Naive thymus-derived CD4-positive, alpha-beta T cell (primary cell): ENCODE results near the gene APPBP2. TPM values are rescaled to one million over a fixed set of nuclear protein-coding genes. Genes with fewer than 3 reads are reported as not detected.
"Not testable (repeated sequence)": the region's sequence is repeated elsewhere in the genome, so short reads cannot be mapped to it uniquely, and the experiment has no call there.

Experiments used
- ATAC-seq: fragments of 150-1000 bp; cut with Tn5 transposase; 2 replicates; pipeline ENCODE4 v1.10.0; 2021; ENCODE audit warnings: mild to moderate bottlenecking, moderate library complexity
- CTCF ChIA-PET: fragments of 350-600 bp; sonication (Branson Sonifier 250); formaldehyde crosslinking; loops from one replicate; lab custom pipeline; 2021; ENCODE audit warnings: antibody characterized with exemption; lab: Charles Lee
- POLR2A ChIA-PET: fragments of 350-600 bp; sonication (Branson Sonifier 250); formaldehyde crosslinking; loops from one replicate; lab custom pipeline; 2021; ENCODE audit warnings: antibody characterized with exemption, inconsistent platforms; lab: Charles Lee
- DNase-seq, 9 donors: peaks; one replicate each; pipeline versions ENCODE4 v3.0.0 to v3.0.0-alpha.2; 2020 to 2022; ENCODE audit warnings: mixed read lengths in 1 of 9
- H3K27ac ChIP-seq: one replicate; pipeline ENCODE4 v1.7.0; 2013; ENCODE audit warnings: mild to moderate bottlenecking, low read depth, low read length, moderate library complexity
- H3K27me3 ChIP-seq, 2 donors: one replicate each; pipeline ENCODE4 v1.7.0; 2013; ENCODE audit warnings: low read length in 2 of 2, mild to moderate bottlenecking in 2 of 2, moderate library complexity in 2 of 2; ENCODE audit not compliant: control insufficient read depth in 2 of 2, insufficient read depth in 2 of 2
- H3K36me3 ChIP-seq, 3 experiments: 1 replicate in 2 of 3; 2 replicates in 1 of 3; pipeline ENCODE4 v1.7.0; 2013; ENCODE audit warnings: low read length in 3 of 3, mild to moderate bottlenecking in 3 of 3, moderate library complexity in 1 of 3; ENCODE audit not compliant: insufficient read depth in 3 of 3, control insufficient read depth in 2 of 3
- H3K4me1 ChIP-seq, 2 donors: one replicate each; pipeline ENCODE4 v1.7.0; 2013; ENCODE audit warnings: low read length in 2 of 2, mild to moderate bottlenecking in 2 of 2, moderate library complexity in 1 of 2; ENCODE audit not compliant: control insufficient read depth in 2 of 2, insufficient read depth in 2 of 2
- H3K4me3 ChIP-seq: 2 replicates; pipeline ENCODE4 v1.7.0; 2013; ENCODE audit warnings: mild to moderate bottlenecking, low read length
- H3K9me3 ChIP-seq, 3 experiments: 1 replicate in 2 of 3; 2 replicates in 1 of 3; pipeline ENCODE4 v1.7.0; 2013; ENCODE audit warnings: low read length in 3 of 3; ENCODE audit not compliant: control insufficient read depth in 2 of 3
- H3K27ac Mint-ChIP-seq, 9 donors: one replicate each; pipeline ENCODE4 v1.8.0; 2020 to 2022; ENCODE audit warnings: mixed read lengths in 9 of 9, mild to moderate bottlenecking in 8 of 9, moderate library complexity in 5 of 9, inconsistent platforms in 2 of 9
- H3K27me3 Mint-ChIP-seq, 5 donors: one replicate each; pipeline ENCODE4 v1.8.0; 2021 to 2022; ENCODE audit warnings: mixed read lengths in 5 of 5, mild to moderate bottlenecking in 1 of 5
- H3K36me3 Mint-ChIP-seq, 5 donors: one replicate each; pipeline ENCODE4 v1.8.0; 2020 to 2022; ENCODE audit warnings: mixed read lengths in 5 of 5, mild to moderate bottlenecking in 3 of 5, inconsistent platforms in 1 of 5
- H3K4me1 Mint-ChIP-seq, 7 donors: one replicate each; pipeline ENCODE4 v1.8.0; 2020 to 2022; ENCODE audit warnings: mixed read lengths in 7 of 7, mild to moderate bottlenecking in 3 of 7, inconsistent platforms in 1 of 7
- H3K4me3 Mint-ChIP-seq, 10 donors: one replicate each; pipeline ENCODE4 v1.8.0; 2020 to 2022; ENCODE audit warnings: mild to moderate bottlenecking in 10 of 10, mixed read lengths in 10 of 10, moderate library complexity in 6 of 10, inconsistent platforms in 2 of 10
- H3K9me3 Mint-ChIP-seq, 11 donors: one replicate each; pipeline ENCODE4 v1.8.0; 2020 to 2022; ENCODE audit warnings: mixed read lengths in 11 of 11, mild to moderate bottlenecking in 4 of 11, inconsistent platforms in 1 of 11, moderate library complexity in 1 of 11
- intact Hi-C, 2 donors: fragments of 100-400 bp; cut with micrococcal nuclease; formaldehyde crosslinking; loops; one replicate each; pipeline ENCODE4 v1.15.1; 2023
- polyA plus RNA-seq, 2 donors: library from polyadenylated mRNA; unstranded; fragments of 300-500 nt; fragmentation: Illumina TruSeq; gene quantifications; one replicate each; pipeline ENCODE4 v1.2.3, GENCODE V29; 2021
- total RNA-seq, 6 experiments: library from RNA in 5 of 6; stranded (reverse) in 5 of 6; gene quantifications; 1 replicate in 5 of 6; 2 replicates in 1 of 6; pipeline ENCODE4 v1.2.3 and lab custom pipeline; 2021 to 2026

The APPBP2 gene
- total and polyA plus RNA-seq, 7 experiments from 2014 or later: 23.4 to 47.5 (median 29.0) TPM

DNA sequence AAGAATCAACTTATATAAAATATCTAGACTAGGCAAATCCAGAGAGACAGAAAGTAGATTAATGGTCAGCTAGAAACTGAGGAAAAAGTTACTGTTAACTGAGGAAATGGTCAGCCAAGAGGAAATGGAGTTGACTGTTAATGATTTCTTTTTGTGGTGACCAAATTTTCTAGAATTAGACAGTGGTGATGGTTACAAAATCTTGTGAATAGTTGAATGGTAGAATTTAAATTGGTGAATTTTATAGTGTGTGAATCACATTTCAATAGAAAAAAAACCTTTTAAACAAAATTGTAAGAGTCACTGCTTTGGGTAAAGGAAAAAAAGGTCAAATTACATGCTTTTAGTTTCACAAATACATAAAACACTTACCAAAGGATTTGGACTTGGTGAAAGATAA, 30.0 kb downstream of the APPBP2 start:
- Histone ChIP-seq H3K27me3 (no peaks in the 10 kb centered on the region), H3K4me1 (no peaks in the 10 kb centered on the region), H3K9me3 (peaks cover 0 to 19% (median 0%) of the 10 kb centered on the region in 3 experiments), H3K27ac (no peak overlapping the region), H3K36me3 (peaks cover 10 to 73% (median 17%) of the 10 kb centered on the region in 3 experiments), H3K4me3 (no peak overlapping the region)
- H3K4me3 Mint-ChIP-seq: no peak overlapping the region
- H3K4me1 Mint-ChIP-seq: peaks cover 0 to 19% (median 4%) of the 10 kb centered on the region in 7 donors
- DNase-seq (no peak), ATAC-seq (no peak)
- peaks cover 21 to 85% (median 69%) of the 10 kb centered on the region in 5 donors for H3K36me3 Mint-ChIP-seq
- H3K9me3 Mint-ChIP-seq: peaks cover 0 to 26% (median 10%) of the 10 kb centered on the region in 11 donors
- intact Hi-C loops: no loop called here
- POLR2A ChIA-PET: no interaction called here
- CTCF ChIA-PET: no interaction called here
- H3K27me3 Mint-ChIP-seq: no peaks in the 10 kb centered on the region
- H3K27ac Mint-ChIP-seq: no peak overlapping the region

DNA sequence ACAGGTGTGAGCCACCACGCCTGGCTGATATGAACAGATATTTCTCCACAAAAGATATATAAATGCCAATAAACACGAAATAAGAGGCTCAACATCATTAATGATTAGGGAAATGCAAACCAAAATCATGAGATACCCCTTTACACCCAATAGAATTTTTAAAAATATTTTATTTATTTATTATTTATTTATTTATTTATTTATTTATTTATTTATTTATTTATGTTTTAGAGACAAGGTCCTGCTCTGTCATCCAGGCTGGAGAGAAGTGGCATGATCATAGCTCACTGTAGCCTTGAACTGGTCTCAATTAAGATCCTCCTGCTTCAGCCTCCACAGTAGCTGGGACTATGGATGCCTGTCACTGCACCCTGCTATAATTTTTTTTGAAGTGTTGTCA, 30.8 kb downstream of the APPBP2 start:
- Histone ChIP-seq H3K9me3 (peaks cover 0 to 19% (median 0%) of the 10 kb centered on the region in 3 experiments), H3K27me3 (no peaks in the 10 kb centered on the region), H3K27ac (no peak overlapping the region), H3K36me3 (peaks cover 10 to 73% (median 21%) of the 10 kb centered on the region in 3 experiments), H3K4me1 (no peaks in the 10 kb centered on the region), H3K4me3 (no peak overlapping the region)
- ChIA-PET CTCF (no interaction called here), POLR2A (no interaction called here)
- Mint-ChIP-seq H3K27me3 (no peaks in the 10 kb centered on the region), H3K4me1 (peaks cover 0 to 15% (median 4%) of the 10 kb centered on the region in 7 donors), H3K36me3 (peaks cover 26 to 88% (median 74%) of the 10 kb centered on the region in 5 donors), H3K9me3 (peaks cover 0 to 32% (median 17%) of the 10 kb centered on the region in 11 donors), H3K4me3 (no peak overlapping the region), H3K27ac (no peak overlapping the region)
- intact Hi-C loops: no loop called here
- DNase-seq (no peak), ATAC-seq (no peak)

DNA sequence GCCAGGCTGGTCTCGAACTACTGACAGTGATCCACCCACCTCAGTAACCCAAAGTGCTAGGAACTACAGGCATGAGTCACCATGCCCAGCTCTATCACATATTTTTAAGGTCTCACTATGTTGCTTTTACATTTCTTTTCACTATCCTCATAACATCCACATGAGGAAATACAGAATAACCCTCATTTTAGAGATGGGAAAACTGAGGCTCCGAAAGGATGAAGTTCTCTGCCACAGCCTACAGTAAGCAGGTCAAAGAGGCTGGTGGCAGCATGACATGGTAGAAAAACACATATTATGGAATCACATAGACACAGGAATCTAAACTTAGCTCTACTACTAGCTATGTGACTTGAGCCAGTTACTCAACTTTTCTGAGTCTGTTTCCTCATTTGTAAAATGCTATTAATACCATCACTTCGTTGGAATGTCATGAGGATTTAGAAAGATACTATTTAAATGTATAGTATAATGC, 32.2 kb downstream of the APPBP2 start:
- Histone ChIP-seq H3K4me3 (no peak overlapping the region), H3K27ac (no peak overlapping the region), H3K4me1 (no peaks in the 10 kb centered on the region), H3K36me3 (peaks cover 10 to 67% (median 22%) of the 10 kb centered on the region in 3 experiments), H3K27me3 (no peaks in the 10 kb centered on the region), H3K9me3 (peaks cover 0 to 19% (median 0%) of the 10 kb centered on the region in 3 experiments)
- CTCF ChIA-PET: no interaction called here
- DNase-seq (no peak), ATAC-seq (no peak)
- H3K9me3 Mint-ChIP-seq: peaks cover 0 to 32% (median 17%) of the 10 kb centered on the region in 11 donors
- H3K4me1 Mint-ChIP-seq: peaks cover 0 to 10% (median 0%) of the 10 kb centered on the region in 7 donors
- H3K36me3 Mint-ChIP-seq: peaks cover 19 to 89% (median 72%) of the 10 kb centered on the region in 5 donors
- POLR2A ChIA-PET: no interaction called here
- peak overlapping the region in 1 of 9 donors; percentile 25 for H3K27ac Mint-ChIP-seq
- intact Hi-C loops: no loop called here
- no peak overlapping the region for H3K4me3 Mint-ChIP-seq
- no peaks in the 10 kb centered on the region for H3K27me3 Mint-ChIP-seq

GRCh38 chr17:60491771-60492170, 34.3 kb downstream of the APPBP2 start:
- Histone ChIP-seq H3K4me3 (no peak overlapping the region), H3K4me1 (no peaks in the 10 kb centered on the region), H3K27me3 (no peaks in the 10 kb centered on the region), H3K27ac (no peak overlapping the region), H3K36me3 (peaks cover 10 to 51% (median 22%) of the 10 kb centered on the region in 3 experiments), H3K9me3 (peaks cover 0 to 19% (median 0%) of the 10 kb centered on the region in 3 experiments)
- CTCF ChIA-PET: no interaction called here
- Mint-ChIP-seq H3K4me3 (no peak overlapping the region), H3K4me1 (peaks cover 0 to 7% (median 4%) of the 10 kb centered on the region in 7 donors), H3K36me3 (peaks cover 21 to 87% (median 71%) of the 10 kb centered on the region in 5 donors), H3K27ac (no peak overlapping the region), H3K27me3 (no peaks in the 10 kb centered on the region), H3K9me3 (peaks cover 5 to 32% (median 19%) of the 10 kb centered on the region in 11 donors)
- DNase-seq: no peak
- no peak for ATAC-seq
- intact Hi-C loops: no loop called here
- POLR2A ChIA-PET: no interaction called here

- peaks cover 21 to 83% (median 67%) of the 10 kb centered on the region in 5 donors for H3K36me3 Mint-ChIP-seq
- H3K4me1 Mint-ChIP-seq, ATAC-seq, CTCF ChIA-PET, H3K27ac ChIP-seq, H3K4me3 Mint-ChIP-seq, H3K4me1 ChIP-seq, H3K27me3 ChIP-seq, H3K27me3 Mint-ChIP-seq, H3K4me3 ChIP-seq, DNase-seq, POLR2A ChIA-PET, intact Hi-C loops: not testable (repeated sequence)
- peaks cover 5 to 36% (median 19%) of the 10 kb centered on the region in 11 donors for H3K9me3 Mint-ChIP-seq
- Histone ChIP-seq H3K36me3 (peaks cover 10 to 40% (median 22%) of the 10 kb centered on the region in 3 experiments), H3K9me3 (peaks cover 0 to 19% (median 0%) of the 10 kb centered on the region in 3 experiments)
- H3K27ac Mint-ChIP-seq: peak overlapping the region in 2 of 9 donors; percentile 46 to 47
Measured at GRCh38 chr17:60490594-60490993, 35.4 kb downstream of the APPBP2 start.

GRCh38 chr17:60481604-60482003, 44.4 kb downstream of the APPBP2 start:
- Histone ChIP-seq H3K27me3 (no peaks in the 10 kb centered on the region), H3K9me3 (no peaks in the 10 kb centered on the region), H3K4me1 (no peaks in the 10 kb centered on the region), H3K4me3 (no peak overlapping the region), H3K36me3 (peaks cover 0 to 4% (median 0%) of the 10 kb centered on the region in 3 experiments), H3K27ac (no peak overlapping the region)
- Mint-ChIP-seq H3K27me3 (no peaks in the 10 kb centered on the region), H3K27ac (no peak overlapping the region), H3K4me3 (no peak overlapping the region), H3K36me3 (peaks cover 0 to 28% (median 18%) of the 10 kb centered on the region in 5 donors), H3K4me1 (peaks cover 0 to 13% (median 0%) of the 10 kb centered on the region in 7 donors), H3K9me3 (peaks cover 0 to 15% (median 0%) of the 10 kb centered on the region in 11 donors)
- DNase-seq: no peak
- ChIA-PET CTCF (interaction anchor here (0.5 kb wide), 1 partner anchor 66 kb away, joined by 3 read pairs; no protein-coding TSS in a partner anchor), POLR2A (no interaction called here)
- intact Hi-C loops: no loop called here
- ATAC-seq: no peak

DNA sequence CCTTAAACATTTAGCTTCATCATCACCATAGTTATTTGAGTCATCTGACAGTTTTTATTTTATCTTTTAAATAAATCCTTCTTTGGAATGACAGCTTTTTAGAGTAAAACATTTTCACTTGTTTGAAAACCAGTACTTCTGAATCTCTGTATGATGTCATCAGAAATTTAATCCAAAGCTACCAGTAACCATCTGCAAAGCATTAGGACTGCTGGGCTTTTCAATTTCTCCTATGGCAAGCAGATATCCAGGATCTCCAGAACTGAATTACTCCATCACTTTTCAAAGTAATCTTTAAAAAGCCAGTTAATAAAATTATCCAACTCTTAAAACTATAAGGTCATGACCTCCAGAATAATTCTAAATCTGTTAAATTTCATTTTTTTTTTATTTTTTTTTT, 52.3 kb downstream of the APPBP2 start:
- Mint-ChIP-seq H3K4me1 (peaks cover 0 to 18% (median 12%) of the 10 kb centered on the region in 7 donors), H3K36me3 (peaks cover 7 to 45% (median 30%) of the 10 kb centered on the region in 5 donors), H3K27me3 (no peaks in the 10 kb centered on the region), H3K27ac (no peak overlapping the region), H3K9me3 (peaks cover 0 to 3% (median 0%) of the 10 kb centered on the region in 11 donors), H3K4me3 (no peak overlapping the region)
- ATAC-seq (no peak), DNase-seq (no peak)
- no peaks in the 10 kb centered on the region for H3K27me3 ChIP-seq
- ChIA-PET CTCF (no interaction called here), POLR2A (no interaction called here)
- H3K27ac ChIP-seq: no peak overlapping the region
- H3K9me3 ChIP-seq: no peaks in the 10 kb centered on the region
- intact Hi-C loops: no loop called here
- H3K4me1 ChIP-seq: no peaks in the 10 kb centered on the region
- H3K4me3 ChIP-seq: no peak overlapping the region
- peaks cover 0 to 20% (median 0%) of the 10 kb centered on the region in 3 experiments for H3K36me3 ChIP-seq
